ENCODE measurements around the gene FRMPD4.

FRMPD4 gene

DNA sequence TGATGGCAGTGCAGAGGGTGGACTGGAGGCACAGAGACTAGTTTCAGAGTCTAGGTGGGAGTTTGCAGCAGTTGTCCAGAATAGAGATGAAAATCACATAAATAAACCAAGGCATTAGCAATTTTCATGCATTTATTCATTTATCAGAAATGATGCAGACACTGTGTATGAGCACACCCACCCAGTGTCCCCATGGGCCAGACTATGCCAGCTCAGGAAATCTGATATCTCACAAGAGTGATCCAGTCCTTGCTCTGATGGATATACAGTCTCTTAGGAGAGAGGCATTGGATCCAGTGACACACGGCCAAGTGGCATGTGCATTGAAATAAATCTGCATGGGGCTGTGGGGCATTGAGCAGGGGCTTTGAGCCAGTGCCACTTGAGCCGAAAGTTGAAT is 228.2 kb downstream of the FRMPD4 start:
- Histone ChIP-seq H3K27ac (no peak overlapping the region), H3K4me3 (ENCODE audit: low read depth, low read length) (no peak overlapping the region), H3K4me2 (ENCODE audit: low read length) (no peak overlapping the region), H3K79me2 (no peaks in the 10 kb centered on the region), H3K9me3 (ENCODE audit: control insufficient read depth, low read length) (no peaks in the 10 kb centered on the region), H3K9ac (no peak overlapping the region), H2AFZ (no peak overlapping the region), H3K27me3 (ENCODE audit: control insufficient read depth, insufficient read depth, low read length) (no peaks in the 10 kb centered on the region), H3K36me3 (ENCODE audit: control insufficient read depth, insufficient read depth, low read length) (no peaks in the 10 kb centered on the region), H3K4me1 (no peaks in the 10 kb centered on the region)
- TF ChIP-seq, protein P1, sequence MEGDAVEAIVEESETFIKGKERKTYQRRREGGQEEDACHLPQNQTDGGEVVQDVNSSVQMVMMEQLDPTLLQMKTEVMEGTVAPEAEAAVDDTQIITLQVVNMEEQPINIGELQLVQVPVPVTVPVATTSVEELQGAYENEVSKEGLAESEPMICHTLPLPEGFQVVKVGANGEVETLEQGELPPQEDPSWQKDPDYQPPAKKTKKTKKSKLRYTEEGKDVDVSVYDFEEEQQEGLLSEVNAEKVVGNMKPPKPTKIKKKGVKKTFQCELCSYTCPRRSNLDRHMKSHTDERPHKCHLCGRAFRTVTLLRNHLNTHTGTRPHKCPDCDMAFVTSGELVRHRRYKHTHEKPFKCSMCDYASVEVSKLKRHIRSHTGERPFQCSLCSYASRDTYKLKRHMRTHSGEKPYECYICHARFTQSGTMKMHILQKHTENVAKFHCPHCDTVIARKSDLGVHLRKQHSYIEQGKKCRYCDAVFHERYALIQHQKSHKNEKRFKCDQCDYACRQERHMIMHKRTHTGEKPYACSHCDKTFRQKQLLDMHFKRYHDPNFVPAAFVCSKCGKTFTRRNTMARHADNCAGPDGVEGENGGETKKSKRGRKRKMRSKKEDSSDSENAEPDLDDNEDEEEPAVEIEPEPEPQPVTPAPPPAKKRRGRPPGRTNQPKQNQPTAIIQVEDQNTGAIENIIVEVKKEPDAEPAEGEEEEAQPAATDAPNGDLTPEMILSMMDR (IDR thresholded peaks at IDR 0.05): no peak

DNA sequence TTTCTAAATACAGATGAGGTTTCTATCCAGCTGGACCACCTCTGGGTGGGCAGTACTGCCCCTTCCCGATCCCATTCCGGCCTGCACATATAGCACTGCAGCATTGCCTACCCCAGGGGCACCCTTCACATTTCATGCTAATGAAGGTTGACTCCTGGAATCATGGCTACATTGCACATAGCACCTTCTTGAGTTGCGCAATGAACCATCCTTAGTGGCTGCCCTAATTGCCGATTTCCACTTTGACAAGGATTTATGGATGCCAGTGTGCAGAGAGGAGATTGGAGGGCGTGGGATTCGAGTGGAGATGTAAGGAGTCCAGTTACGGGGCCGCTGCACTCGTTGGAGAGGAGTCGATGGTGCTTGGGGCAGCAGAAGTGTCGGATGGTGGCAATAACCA is 229.0 kb downstream of the FRMPD4 start:
- Histone ChIP-seq H3K9me3 (ENCODE audit: control insufficient read depth, low read length) (no peaks in the 10 kb centered on the region), H3K36me3 (ENCODE audit: control insufficient read depth, insufficient read depth, low read length) (no peaks in the 10 kb centered on the region), H3K27ac (no peak overlapping the region), H3K9ac (no peak overlapping the region), H3K27me3 (ENCODE audit: control insufficient read depth, insufficient read depth, low read length) (no peaks in the 10 kb centered on the region), H3K4me2 (ENCODE audit: low read length) (no peak overlapping the region), H3K4me1 (no peaks in the 10 kb centered on the region), H2AFZ (no peak overlapping the region), H3K4me3 (ENCODE audit: low read depth, low read length) (no peak overlapping the region), H3K79me2 (no peaks in the 10 kb centered on the region)
- TF ChIP-seq, protein P1 (IDR thresholded peaks at IDR 0.05): no peak

DNA sequence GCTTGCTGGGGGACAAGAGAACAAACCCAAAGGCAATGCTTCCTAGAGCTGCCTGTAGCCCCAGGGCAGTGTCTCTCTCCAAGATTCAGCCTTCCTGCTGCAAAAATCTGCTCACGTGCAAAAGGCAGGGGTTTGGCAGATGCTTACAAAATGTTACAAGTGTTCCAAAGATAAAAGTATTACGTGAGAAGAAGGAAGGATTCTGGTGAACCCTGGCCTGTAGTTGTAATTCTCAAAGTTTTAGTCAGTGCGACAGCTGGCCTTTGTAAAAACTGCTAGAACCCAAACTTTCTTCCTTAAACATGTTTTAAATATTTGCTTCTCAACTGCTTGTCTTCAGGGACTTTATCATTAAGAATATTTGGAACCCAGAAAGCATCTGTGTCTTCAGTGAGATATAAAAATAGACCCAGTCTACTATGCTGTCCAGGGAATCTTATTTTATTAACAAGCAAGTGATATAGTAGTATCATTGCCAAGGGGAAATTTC is 232.3 kb downstream of the FRMPD4 start:
- H3K27me3 ChIP-seq (ENCODE audit: control insufficient read depth, insufficient read depth, low read length): no peaks in the 10 kb centered on the region
- H3K4me1 ChIP-seq: no peaks in the 10 kb centered on the region
- H2AFZ ChIP-seq: no peak overlapping the region
- no peak overlapping the region for H3K9ac ChIP-seq
- H3K27ac ChIP-seq: no peak overlapping the region
- H3K4me2 ChIP-seq (ENCODE audit: low read length): no peak overlapping the region
- TF ChIP-seq, protein P1 (IDR thresholded peaks at IDR 0.05): no peak
- H3K36me3 ChIP-seq (ENCODE audit: control insufficient read depth, insufficient read depth, low read length): no peaks in the 10 kb centered on the region
- no peak overlapping the region for H3K4me3 ChIP-seq (ENCODE audit: low read depth, low read length)
- H3K79me2 ChIP-seq: no peaks in the 10 kb centered on the region
- H3K9me3 ChIP-seq (ENCODE audit: control insufficient read depth, low read length): no peaks in the 10 kb centered on the region

DNA sequence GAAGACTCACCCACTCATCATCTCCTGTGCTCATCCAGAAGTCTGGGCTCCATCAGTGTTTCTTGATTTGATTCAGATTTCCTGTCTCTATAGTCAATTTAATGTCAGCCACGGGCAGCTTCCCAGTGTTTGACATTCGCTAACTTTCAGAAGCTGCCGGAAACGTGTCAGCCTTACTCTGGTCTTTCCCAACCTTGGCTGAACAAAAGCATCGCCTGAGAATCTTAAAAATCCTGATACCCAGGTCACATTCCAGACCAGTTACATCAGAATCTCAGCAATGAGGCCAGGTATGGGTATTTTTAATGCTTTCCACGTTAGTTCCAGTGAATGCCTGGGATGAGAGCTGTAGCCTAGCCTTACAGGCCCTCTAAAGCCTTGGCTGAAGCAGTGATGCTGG is 233.8 kb downstream of the FRMPD4 start:
- no peak overlapping the region for H3K4me3 ChIP-seq (ENCODE audit: low read depth, low read length)
- H3K4me2 ChIP-seq (ENCODE audit: low read length): no peak overlapping the region
- no peak overlapping the region for H3K9ac ChIP-seq
- no peaks in the 10 kb centered on the region for H3K4me1 ChIP-seq
- H3K27me3 ChIP-seq (ENCODE audit: control insufficient read depth, insufficient read depth, low read length): no peaks in the 10 kb centered on the region
- H2AFZ ChIP-seq: no peak overlapping the region
- no peaks in the 10 kb centered on the region for H3K36me3 ChIP-seq (ENCODE audit: control insufficient read depth, insufficient read depth, low read length)
- no peaks in the 10 kb centered on the region for H3K9me3 ChIP-seq (ENCODE audit: control insufficient read depth, low read length)
- no peaks in the 10 kb centered on the region for H3K79me2 ChIP-seq
- TF ChIP-seq, protein P1 (IDR thresholded peaks at IDR 0.05): no peak
- H3K27ac ChIP-seq: no peak overlapping the region

DNA sequence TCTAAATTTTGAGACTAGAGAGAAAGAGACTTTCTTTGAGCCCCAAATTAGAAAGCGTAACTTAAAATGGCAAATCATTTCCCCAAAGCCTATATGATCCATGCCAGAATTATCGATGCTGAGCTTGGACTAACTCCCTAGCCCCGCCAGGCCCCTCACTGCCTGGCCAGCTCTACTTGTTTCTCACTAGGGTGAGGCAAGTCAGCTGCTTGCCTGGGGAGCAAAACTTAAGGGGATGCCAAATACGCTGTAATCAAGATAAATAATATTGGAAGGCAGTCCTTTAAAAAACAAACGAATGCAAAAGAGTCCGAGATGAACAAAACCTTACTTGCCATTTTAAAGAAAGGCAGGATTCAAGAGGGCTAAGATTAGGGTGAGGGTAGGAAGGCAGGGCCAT is 236.0 kb downstream of the FRMPD4 start:
- Histone ChIP-seq H3K9me3 (ENCODE audit: control insufficient read depth, low read length) (no peaks in the 10 kb centered on the region), H3K36me3 (ENCODE audit: control insufficient read depth, insufficient read depth, low read length) (no peaks in the 10 kb centered on the region), H3K4me1 (no peaks in the 10 kb centered on the region), H3K4me3 (ENCODE audit: low read depth, low read length) (no peak overlapping the region), H3K4me2 (ENCODE audit: low read length) (no peak overlapping the region), H3K27me3 (ENCODE audit: control insufficient read depth, insufficient read depth, low read length) (no peaks in the 10 kb centered on the region), H2AFZ (no peak overlapping the region), H3K79me2 (no peaks in the 10 kb centered on the region), H3K9ac (no peak overlapping the region), H3K27ac (no peak overlapping the region)
- TF ChIP-seq, protein P1 (IDR thresholded peaks at IDR 0.05): no peak

All from parathyroid adenoma (tissue), 2 donors.